NCI-H2196 (cell line): ENCODE results near the gene TCEAL8.
"Not testable (repeated sequence)": the region's sequence is repeated elsewhere in the genome, so short reads cannot be mapped to it uniquely, and the experiment has no call there.

Source experiments
- DNase-seq: peaks from one replicate; lab custom pipeline; 2025; ENCODE audit not compliant: unreplicated experiment; lab: John Stamatoyannopoulos, UW

The TCEAL8 gene

GRCh38 chrX:103254921-103255493 is at the start of gene TCEAL8:
Gene TCEAL8, minus strand, starts transcription at chrX:103255155. Its CDS starts 1,176 bp downstream, at chrX:103253979.
- peak; percentile 69 for DNase-seq

GRCh38 chrX:103304705-103305104 is 49.8 kb upstream of the TCEAL8 start:
- no peak for DNase-seq

GRCh38 chrX:103293118-103293517 is 38.2 kb upstream of the TCEAL8 start:
- DNase-seq = no peak

GRCh38 chrX:103279624-103280023 is 24.7 kb upstream of the TCEAL8 start:
- DNase-seq = no peak

- DNase-seq = no peak
Measured at GRCh38 chrX:103276581-103277002, 21.6 kb upstream of the TCEAL8 start, which contains the start of gene TCEAL5. Gene TCEAL5, minus strand, starts transcription at chrX:103276750. Its CDS starts 2,187 bp downstream, at chrX:103274563.

GRCh38 chrX:103275947-103276567 is 21.1 kb upstream of the TCEAL8 start:
- no peak for DNase-seq

- no peak for DNase-seq
Measured at GRCh38 chrX:103274284-103274683, 19.3 kb upstream of the TCEAL8 start.

- no peak for DNase-seq
Measured at GRCh38 chrX:103258275-103258674, 3.3 kb upstream of the TCEAL8 start.

- no peak for DNase-seq
Measured at GRCh38 chrX:103256651-103257050, 1.7 kb upstream of the TCEAL8 start.

GRCh38 chrX:103254171-103254824 is 657 bp downstream of the TCEAL8 start:
- DNase-seq = peak; percentile 72

- no peak for DNase-seq
Measured at GRCh38 chrX:103253608-103254007, 1.3 kb downstream of the TCEAL8 start.

GRCh38 chrX:103250977-103251376 is 4.0 kb downstream of the TCEAL8 start:
- no peak for DNase-seq

- DNase-seq = no peak
Measured at GRCh38 chrX:103249805-103250204, 5.2 kb downstream of the TCEAL8 start.

GRCh38 chrX:103248553-103248952 is 6.4 kb downstream of the TCEAL8 start:
- DNase-seq = peak; percentile 0

GRCh38 chrX:103240155-103240554 is 14.8 kb downstream of the TCEAL8 start:
- no peak for DNase-seq

GRCh38 chrX:103236296-103236695 is 18.7 kb downstream of the TCEAL8 start:
- DNase-seq = no peak

GRCh38 chrX:103235608-103236007 is 19.3 kb downstream of the TCEAL8 start:
- not testable (repeated sequence) for DNase-seq

- DNase-seq = no peak
Measured at GRCh38 chrX:103234869-103235268, 20.1 kb downstream of the TCEAL8 start.

GRCh38 chrX:103233263-103233662 is 21.7 kb downstream of the TCEAL8 start:
- no peak for DNase-seq

- not testable (repeated sequence) for DNase-seq
Measured at GRCh38 chrX:103225918-103226317, 29.0 kb downstream of the TCEAL8 start.

- no peak for DNase-seq
Measured at GRCh38 chrX:103220511-103221323, 34.2 kb downstream of the TCEAL8 start.
